NCI-H2029 treated with DMSO at 0.1 percent for 48 hours (cell line): Measurements from ENCODE around the gene SLC2A9.

Experiments
- DNase-seq: peaks from one replicate; lab custom pipeline; 2025; lab: John Stamatoyannopoulos, UW

Gene SLC2A9

GRCh38 chr4:10020871-10021652, at the start of gene SLC2A9:
SLC2A9 (minus strand) TSS chr4:10021497; CDS start chr4:10021429, 68 bp downstream.
- DNase-seq, result no peak

GRCh38 chr4:10069075-10069642, 47.9 kb upstream of the SLC2A9 start:
- DNase-seq, result peak; percentile 25

- no peak for DNase-seq
Observed at GRCh38 chr4:10066670-10067651, 45.7 kb upstream of the SLC2A9 start.

- DNase-seq, result no peak
Observed at GRCh38 chr4:10066206-10066605, 44.9 kb upstream of the SLC2A9 start.

GRCh38 chr4:10063544-10064300, 42.4 kb upstream of the SLC2A9 start:
- no peak for DNase-seq

GRCh38 chr4:10061650-10062415, 40.5 kb upstream of the SLC2A9 start:
- no peak for DNase-seq

- DNase-seq, result no peak
Observed at GRCh38 chr4:10058371-10058770, 37.1 kb upstream of the SLC2A9 start.

GRCh38 chr4:10057023-10057395, 35.7 kb upstream of the SLC2A9 start:
- no peak for DNase-seq

- DNase-seq, result no peak
Observed at GRCh38 chr4:10056334-10057022, 35.2 kb upstream of the SLC2A9 start.

- DNase-seq, result no peak
Observed at GRCh38 chr4:10055871-10056270, 34.6 kb upstream of the SLC2A9 start.

GRCh38 chr4:10054571-10055041, 33.3 kb upstream of the SLC2A9 start:
- no peak for DNase-seq

- no peak for DNase-seq
Observed at GRCh38 chr4:10053635-10054453, 32.5 kb upstream of the SLC2A9 start.

GRCh38 chr4:10051517-10052135, 30.3 kb upstream of the SLC2A9 start:
- no peak for DNase-seq

GRCh38 chr4:10050721-10051120, 29.4 kb upstream of the SLC2A9 start:
- DNase-seq, result no peak

- no peak for DNase-seq
Observed at GRCh38 chr4:10050261-10050661, 29.0 kb upstream of the SLC2A9 start.

- no peak for DNase-seq
Observed at GRCh38 chr4:10048941-10049697, 27.8 kb upstream of the SLC2A9 start.

GRCh38 chr4:10047967-10048366, 26.7 kb upstream of the SLC2A9 start:
- DNase-seq, result no peak

- no peak for DNase-seq
Observed at GRCh38 chr4:10046471-10046870, 25.2 kb upstream of the SLC2A9 start.
